Stimulated activated CD8-positive, alpha-beta memory T cell treated with anti-CD3 and anti-CD28 coated beads, Interleukin-7, amount 100 ng/mL, for 1 hour (primary cell): Measurements from ENCODE around the gene GRIK5.

Source experiments
- DNase-seq, 2 donors: peaks; one replicate each; pipeline ENCODE4 v3.0.0-alpha.2; 2020; ENCODE audit warnings: low read depth in 2 of 2

The GRIK5 gene

GRCh38 chr19:41990615-41991014 is 79.4 kb downstream of the GRIK5 start:
- DNase-seq, result no peak

GRCh38 chr19:41990028-41990427 is 80.0 kb downstream of the GRIK5 start:
- DNase-seq, result no peak

GRCh38 chr19:41988947-41989346 is 81.1 kb downstream of the GRIK5 start:
- DNase-seq, result no peak

- DNase-seq, result no peak
These were observed 82.7 kb downstream of the GRIK5 start for GRCh38 chr19:41987141-41987860.

- no peak for DNase-seq
These were observed 85.0 kb downstream of the GRIK5 start for GRCh38 chr19:41984961-41985360.

- no peak for DNase-seq
These were observed 88.3 kb downstream of the GRIK5 start for GRCh38 chr19:41981724-41982123.

- no peak for DNase-seq
These were observed 91.5 kb downstream of the GRIK5 start for GRCh38 chr19:41978470-41978869.

- no peak for DNase-seq
These were observed 92.1 kb downstream of the GRIK5 start for GRCh38 chr19:41977916-41978315.

GRCh38 chr19:41974652-41975051 is 95.4 kb downstream of the GRIK5 start:
- DNase-seq, result no peak

- no peak for DNase-seq
These were observed 98.6 kb downstream of the GRIK5 start for GRCh38 chr19:41971363-41971762.

GRCh38 chr19:41969772-41970458 is 100.1 kb downstream of the GRIK5 start:
- DNase-seq, result no peak

GRCh38 chr19:41968751-41969595 is 101.0 kb downstream of the GRIK5 start:
- no peak for DNase-seq

- no peak for DNase-seq
These were observed 102.8 kb downstream of the GRIK5 start for GRCh38 chr19:41967054-41967783.

- no peak for DNase-seq
These were observed 104.9 kb downstream of the GRIK5 start for GRCh38 chr19:41965106-41965505.

GRCh38 chr19:41960973-41961372 is 109.0 kb downstream of the GRIK5 start:
- DNase-seq, result no peak

GRCh38 chr19:41959056-41960053 is 110.7 kb downstream of the GRIK5 start, which contains the start of gene RABAC1:
Gene RABAC1, minus strand, starts transcription at chr19:41959321. Its CDS starts 29 bp downstream, at chr19:41959292.
- peak; percentile 66 to 72 for DNase-seq

GRCh38 chr19:41958367-41959055 is 111.5 kb downstream of the GRIK5 start:
- peak; percentile 46 to 62 for DNase-seq

GRCh38 chr19:41957838-41958366 is 112.1 kb downstream of the GRIK5 start:
- no peak for DNase-seq

GRCh38 chr19:41957161-41957837 is 112.7 kb downstream of the GRIK5 start:
- DNase-seq, result no peak
